Measurements from ENCODE around the gene USP9X.
"Not testable (repeated sequence)": the region's sequence is repeated elsewhere in the genome, so short reads cannot be mapped to it uniquely, and the experiment has no call there.

DNA sequence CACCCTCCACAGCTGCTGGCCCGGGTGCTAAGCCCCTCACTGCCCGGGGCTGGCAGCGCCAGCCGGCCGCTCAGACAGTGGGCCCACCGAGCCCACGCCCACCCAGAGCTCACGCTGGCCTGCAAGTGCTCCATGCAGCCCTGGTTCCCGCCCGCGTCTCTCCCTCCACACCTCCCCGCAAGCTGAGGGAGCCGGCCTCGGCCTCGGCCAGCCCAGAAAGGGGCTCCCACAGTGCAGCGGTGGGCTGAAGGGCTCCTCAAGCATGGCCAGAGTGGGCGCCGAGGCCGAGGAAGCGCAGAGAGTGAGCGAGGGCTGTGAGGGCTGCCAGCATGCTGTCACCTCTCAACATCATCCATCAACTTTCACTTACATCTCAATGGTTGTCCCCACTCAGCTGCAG lies 200.7 kb downstream of the USP9X start:
- TF ChIP-seq, protein P1, sequence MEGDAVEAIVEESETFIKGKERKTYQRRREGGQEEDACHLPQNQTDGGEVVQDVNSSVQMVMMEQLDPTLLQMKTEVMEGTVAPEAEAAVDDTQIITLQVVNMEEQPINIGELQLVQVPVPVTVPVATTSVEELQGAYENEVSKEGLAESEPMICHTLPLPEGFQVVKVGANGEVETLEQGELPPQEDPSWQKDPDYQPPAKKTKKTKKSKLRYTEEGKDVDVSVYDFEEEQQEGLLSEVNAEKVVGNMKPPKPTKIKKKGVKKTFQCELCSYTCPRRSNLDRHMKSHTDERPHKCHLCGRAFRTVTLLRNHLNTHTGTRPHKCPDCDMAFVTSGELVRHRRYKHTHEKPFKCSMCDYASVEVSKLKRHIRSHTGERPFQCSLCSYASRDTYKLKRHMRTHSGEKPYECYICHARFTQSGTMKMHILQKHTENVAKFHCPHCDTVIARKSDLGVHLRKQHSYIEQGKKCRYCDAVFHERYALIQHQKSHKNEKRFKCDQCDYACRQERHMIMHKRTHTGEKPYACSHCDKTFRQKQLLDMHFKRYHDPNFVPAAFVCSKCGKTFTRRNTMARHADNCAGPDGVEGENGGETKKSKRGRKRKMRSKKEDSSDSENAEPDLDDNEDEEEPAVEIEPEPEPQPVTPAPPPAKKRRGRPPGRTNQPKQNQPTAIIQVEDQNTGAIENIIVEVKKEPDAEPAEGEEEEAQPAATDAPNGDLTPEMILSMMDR (IDR thresholded peaks at IDR 0.05) = not testable (repeated sequence)
- TF ChIP-seq POLR2A (IDR thresholded peaks at IDR 0.05); POLR2AphosphoS5 (IDR thresholded peaks at IDR 0.05; ENCODE audit: insufficient read depth in 1 of 2, low read depth in 1 of 2): not testable (repeated sequence)

Measured in vagina (tissue), 2 donors.